ENCODE results near the gene MAGEA4. TPM values are rescaled to one million over a fixed set of nuclear protein-coding genes. Genes with fewer than 3 reads are reported as not detected.

Gene MAGEA4
- total and polyA plus RNA-seq, 2 donors (not counting 1 experiment from before 2014, with no cell fraction given), result not detected

DNA sequence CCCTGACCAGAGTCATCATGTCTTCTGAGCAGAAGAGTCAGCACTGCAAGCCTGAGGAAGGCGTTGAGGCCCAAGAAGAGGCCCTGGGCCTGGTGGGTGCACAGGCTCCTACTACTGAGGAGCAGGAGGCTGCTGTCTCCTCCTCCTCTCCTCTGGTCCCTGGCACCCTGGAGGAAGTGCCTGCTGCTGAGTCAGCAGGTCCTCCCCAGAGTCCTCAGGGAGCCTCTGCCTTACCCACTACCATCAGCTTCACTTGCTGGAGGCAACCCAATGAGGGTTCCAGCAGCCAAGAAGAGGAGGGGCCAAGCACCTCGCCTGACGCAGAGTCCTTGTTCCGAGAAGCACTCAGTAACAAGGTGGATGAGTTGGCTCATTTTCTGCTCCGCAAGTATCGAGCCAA, 11.0 kb downstream of the MAGEA4 start:
- no peak overlapping the region for H3K9ac ChIP-seq (ENCODE audit: low read length)
- intact Hi-C loops (cut with micrococcal nuclease), result no loop called here
- no peaks in the 10 kb centered on the region for H3K9me3 ChIP-seq (ENCODE audit: control extremely low read depth in 1 of 3, control insufficient read depth in 2 of 3, insufficient read depth in 1 of 3, low read length in 2 of 3)
- no peaks in the 10 kb centered on the region for H3K36me3 ChIP-seq (replicated peaks in 1 of 2; ENCODE audit: control extremely low read depth in 1 of 2, control insufficient read depth in 1 of 2, extremely low read depth in 1 of 2, insufficient read depth in 2 of 2, low read length in 1 of 2)
- Mint-ChIP-seq H3K9me3 (ENCODE audit: insufficient read depth) (no peaks in the 10 kb centered on the region), H3K4me3 (no peak overlapping the region), H3K27me3 (no peaks in the 10 kb centered on the region), H3K4me1 (no peaks in the 10 kb centered on the region), H3K27ac (no peak overlapping the region)
- no peak for DNase-seq
- no peak overlapping the region for H2AFZ ChIP-seq (ENCODE audit: insufficient read depth, low read depth, low read length, poor library complexity, severe bottlenecking)
- WGBS (ENCODE audit: insufficient coverage), result 88% methylated on average over 3 of the region's 6 CpGs
- H3K79me2 ChIP-seq (ENCODE audit: control insufficient read depth, insufficient read depth, low read length), result no peaks in the 10 kb centered on the region
- no peaks in the 10 kb centered on the region for H3K4me1 ChIP-seq (ENCODE audit: control insufficient read depth in 2 of 2, insufficient read depth in 2 of 2, low read length in 2 of 2)
- ATAC-seq (ENCODE audit: low read depth), result no peak
- ChIA-PET CTCF (no interaction called here), POLR2A (no interaction called here)
- H3K4me2 ChIP-seq (replicated peaks; ENCODE audit: low read depth, low read length, poor library complexity, severe bottlenecking), result no peak overlapping the region
- no peaks in the 10 kb centered on the region for H3K27me3 ChIP-seq (replicated peaks in 1 of 4; ENCODE audit: control extremely low read depth in 1 of 4, control insufficient read depth in 3 of 4, insufficient read depth in 4 of 4, low read length in 3 of 4)
- TF ChIP-seq CTCF (IDR thresholded peaks at IDR 0.05) (no peak), EZH2 (IDR thresholded peaks at IDR 0.05; ENCODE audit: borderline replicate concordance, insufficient read depth, low read depth, low read length, poor library complexity, severe bottlenecking) (no peak)
- no peak overlapping the region for H3K4me3 ChIP-seq (ENCODE audit: control extremely low read depth in 1 of 5, extremely low read depth in 1 of 5, insufficient read depth in 1 of 5, low read depth in 2 of 5, low read length in 4 of 5)
- H3K27ac ChIP-seq (ENCODE audit: low read length in 2 of 2), result no peak overlapping the region
- H4K20me1 ChIP-seq (ENCODE audit: control insufficient read depth, insufficient read depth, low read length, poor library complexity, severe bottlenecking), result no peaks in the 10 kb centered on the region

DNA sequence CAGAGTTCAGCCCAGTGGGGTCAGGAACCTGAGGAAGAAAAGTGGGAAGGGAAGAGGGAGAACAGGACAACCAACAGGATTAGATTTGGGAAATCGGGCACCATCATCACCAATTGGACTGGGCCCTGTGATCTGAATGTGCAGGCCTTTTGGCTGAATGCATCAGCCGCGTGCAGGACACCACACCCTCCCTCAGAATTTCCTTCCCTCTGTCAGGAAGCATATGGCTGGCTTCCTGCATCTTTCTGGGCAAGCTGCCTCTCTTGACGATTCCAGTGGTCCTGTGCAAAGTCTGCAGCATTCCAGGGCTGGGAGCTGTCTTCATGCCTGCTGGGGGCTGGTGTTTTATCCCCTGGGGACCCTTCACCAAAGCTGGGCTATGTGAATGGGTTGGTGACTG, 16.4 kb downstream of the MAGEA4 start:
- intact Hi-C loops (cut with micrococcal nuclease), result no loop called here
- no peak for TF ChIP-seq CTCF (IDR thresholded peaks at IDR 0.05)
- no peak for TF ChIP-seq EZH2 (IDR thresholded peaks at IDR 0.05; ENCODE audit: borderline replicate concordance, insufficient read depth, low read depth, low read length, poor library complexity, severe bottlenecking)
- Histone ChIP-seq H4K20me1 (ENCODE audit: control insufficient read depth, insufficient read depth, low read length, poor library complexity, severe bottlenecking) (no peaks in the 10 kb centered on the region), H3K4me1 (ENCODE audit: control insufficient read depth in 2 of 2, insufficient read depth in 2 of 2, low read length in 2 of 2) (no peaks in the 10 kb centered on the region), H3K4me3 (ENCODE audit: control extremely low read depth in 1 of 5, extremely low read depth in 1 of 5, insufficient read depth in 1 of 5, low read depth in 2 of 5, low read length in 4 of 5) (no peak overlapping the region), H3K9ac (ENCODE audit: low read length) (no peak overlapping the region), H3K36me3 (replicated peaks in 1 of 2; ENCODE audit: control extremely low read depth in 1 of 2, control insufficient read depth in 1 of 2, extremely low read depth in 1 of 2, insufficient read depth in 2 of 2, low read length in 1 of 2) (no peaks in the 10 kb centered on the region), H3K9me3 (ENCODE audit: control extremely low read depth in 1 of 3, control insufficient read depth in 2 of 3, insufficient read depth in 1 of 3, low read length in 2 of 3) (no peaks in the 10 kb centered on the region), H2AFZ (ENCODE audit: insufficient read depth, low read depth, low read length, poor library complexity, severe bottlenecking) (no peak overlapping the region), H3K27me3 (replicated peaks in 1 of 4; ENCODE audit: control extremely low read depth in 1 of 4, control insufficient read depth in 3 of 4, insufficient read depth in 4 of 4, low read length in 3 of 4) (no peaks in the 10 kb centered on the region), H3K79me2 (ENCODE audit: control insufficient read depth, insufficient read depth, low read length) (no peaks in the 10 kb centered on the region), H3K27ac (ENCODE audit: low read length in 2 of 2) (no peak overlapping the region), H3K4me2 (replicated peaks; ENCODE audit: low read depth, low read length, poor library complexity, severe bottlenecking) (no peak overlapping the region)
- ATAC-seq (ENCODE audit: low read depth), result no peak
- H3K4me3 Mint-ChIP-seq, result no peak overlapping the region
- CTCF ChIA-PET, result no interaction called here
- no peak for DNase-seq
- POLR2A ChIA-PET, result no interaction called here
- 39% methylated on average over 3 of the region's 4 CpGs for WGBS (ENCODE audit: insufficient coverage)
- H3K27me3 Mint-ChIP-seq, result no peaks in the 10 kb centered on the region
- H3K9me3 Mint-ChIP-seq (ENCODE audit: insufficient read depth), result no peaks in the 10 kb centered on the region
- no peak overlapping the region for H3K27ac Mint-ChIP-seq
- no peaks in the 10 kb centered on the region for H3K4me1 Mint-ChIP-seq
